GM13976 (cell line): ENCODE data around the gene CUEDC1.

Source experiments
- DNase-seq: peaks from one replicate; pipeline ENCODE4 v3.0.0; 2012; ENCODE audit warnings: low spot score
- in situ Hi-C: fragments of 300-500 bp; cut with MboI; formaldehyde crosslinking; loops from one replicate; pipeline ENCODE4 v1.12.0; 2022; ENCODE audit warnings: low sequenced_read_pairs, mixed read lengths, inconsistent platforms; ENCODE audit not compliant: unreplicated experiment
- TF ChIP-seq, protein P1 (sequence below): IDR thresholded peaks from 2 replicates; pipeline ENCODE4 v1.5.1; 2012; ENCODE audit warnings: borderline replicate concordance, mild to moderate bottlenecking; ENCODE audit not compliant: insufficient read depth; ENCODE audit errors: extremely low read depth, missing control alignments, control extremely low read depth

The CUEDC1 gene

GRCh38 chr17:57999010-57999495, 43.8 kb upstream of the CUEDC1 start:
- TF ChIP-seq, protein P1, sequence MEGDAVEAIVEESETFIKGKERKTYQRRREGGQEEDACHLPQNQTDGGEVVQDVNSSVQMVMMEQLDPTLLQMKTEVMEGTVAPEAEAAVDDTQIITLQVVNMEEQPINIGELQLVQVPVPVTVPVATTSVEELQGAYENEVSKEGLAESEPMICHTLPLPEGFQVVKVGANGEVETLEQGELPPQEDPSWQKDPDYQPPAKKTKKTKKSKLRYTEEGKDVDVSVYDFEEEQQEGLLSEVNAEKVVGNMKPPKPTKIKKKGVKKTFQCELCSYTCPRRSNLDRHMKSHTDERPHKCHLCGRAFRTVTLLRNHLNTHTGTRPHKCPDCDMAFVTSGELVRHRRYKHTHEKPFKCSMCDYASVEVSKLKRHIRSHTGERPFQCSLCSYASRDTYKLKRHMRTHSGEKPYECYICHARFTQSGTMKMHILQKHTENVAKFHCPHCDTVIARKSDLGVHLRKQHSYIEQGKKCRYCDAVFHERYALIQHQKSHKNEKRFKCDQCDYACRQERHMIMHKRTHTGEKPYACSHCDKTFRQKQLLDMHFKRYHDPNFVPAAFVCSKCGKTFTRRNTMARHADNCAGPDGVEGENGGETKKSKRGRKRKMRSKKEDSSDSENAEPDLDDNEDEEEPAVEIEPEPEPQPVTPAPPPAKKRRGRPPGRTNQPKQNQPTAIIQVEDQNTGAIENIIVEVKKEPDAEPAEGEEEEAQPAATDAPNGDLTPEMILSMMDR: no peak
- in situ Hi-C loops: loop anchor here (5.0 to 10.0 kb wide), 2 partner anchors 116 to 142 kb away; no protein-coding TSS in a partner anchor
- DNase-seq: no peak

DNA sequence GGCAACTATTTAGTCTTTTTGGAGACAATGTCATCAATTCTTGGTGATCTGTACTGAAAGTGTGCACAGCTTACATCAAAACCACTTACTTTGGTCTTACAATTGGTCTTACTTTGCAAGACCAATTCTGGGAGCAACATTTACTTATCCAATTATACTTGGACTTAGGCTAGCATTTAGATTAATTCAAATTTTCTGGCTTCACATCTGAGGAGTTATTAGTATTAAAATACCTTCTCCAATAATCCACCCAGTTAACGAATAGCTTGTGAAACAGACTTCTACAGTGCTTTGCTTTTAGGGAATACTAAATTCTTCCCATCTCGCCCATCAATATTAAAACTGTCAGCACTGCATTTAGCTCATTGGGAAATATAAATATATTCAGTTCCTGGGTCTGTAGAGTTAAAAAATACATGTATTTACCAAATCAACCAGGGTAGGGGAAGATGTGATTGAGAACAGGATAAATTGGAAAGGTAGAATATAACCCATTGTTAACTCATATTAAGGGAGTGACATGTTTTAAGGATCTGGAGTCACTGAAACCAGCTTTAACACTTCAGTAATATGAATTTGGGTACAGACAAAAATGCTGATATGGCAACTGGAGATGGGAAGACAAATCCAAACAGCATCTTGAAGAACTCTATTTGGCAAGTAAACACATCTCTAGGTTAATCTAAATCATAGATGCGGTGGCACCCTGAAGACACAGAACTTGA, 42.0 kb upstream of the CUEDC1 start:
- no peak for DNase-seq
- in situ Hi-C loops: loop anchor here (5.0 to 10.0 kb wide), 2 partner anchors 118 to 140 kb away; no protein-coding TSS in a partner anchor
- TF ChIP-seq, protein P1: no peak

DNA sequence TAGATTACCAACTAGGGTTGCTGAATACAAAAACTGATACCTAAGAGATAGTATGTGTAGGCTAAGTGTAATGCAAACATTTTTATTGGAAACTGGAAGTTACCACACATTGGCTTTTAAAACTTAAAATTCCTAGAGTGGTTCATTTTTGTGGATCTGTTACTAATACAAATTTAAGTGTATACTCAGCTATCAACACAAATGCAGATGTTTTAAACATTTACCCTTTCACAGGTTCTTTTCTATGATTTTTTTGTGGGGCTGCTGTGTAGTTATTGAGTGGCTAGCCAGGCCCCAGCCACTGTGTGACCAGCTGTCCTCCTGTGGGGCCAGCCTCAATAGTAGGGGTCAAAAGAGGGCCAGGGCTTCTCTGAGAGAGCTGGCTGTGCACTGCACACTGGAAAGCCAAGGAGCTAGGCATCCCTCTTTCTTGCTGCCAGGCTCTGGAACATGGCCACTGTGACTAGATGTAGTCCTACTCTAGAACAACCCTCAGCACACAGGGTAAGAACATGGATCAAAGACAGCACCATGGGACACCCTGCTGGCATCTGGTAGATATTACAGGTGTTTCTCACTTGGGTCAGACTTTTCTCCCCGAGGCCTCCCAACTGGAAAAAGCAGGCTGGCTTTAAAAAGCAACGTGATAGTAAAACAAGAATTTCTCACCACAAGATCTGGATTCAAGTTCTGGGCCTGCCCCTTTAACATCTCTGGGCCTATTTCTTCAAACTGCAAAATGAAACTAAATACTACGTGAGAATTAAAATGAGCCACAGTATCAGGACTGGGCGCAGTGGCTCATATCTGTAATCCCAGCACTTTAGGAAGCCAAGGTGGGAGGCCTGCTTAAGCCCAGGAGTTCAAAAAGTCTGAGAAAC, 40.1 kb upstream of the CUEDC1 start:
- in situ Hi-C loops: loop anchor here (5.0 to 10.0 kb wide), 2 partner anchors 119 to 138 kb away; no protein-coding TSS in a partner anchor
- TF ChIP-seq, protein P1: peak; percentile 45
- peak; percentile 60 for DNase-seq

DNA sequence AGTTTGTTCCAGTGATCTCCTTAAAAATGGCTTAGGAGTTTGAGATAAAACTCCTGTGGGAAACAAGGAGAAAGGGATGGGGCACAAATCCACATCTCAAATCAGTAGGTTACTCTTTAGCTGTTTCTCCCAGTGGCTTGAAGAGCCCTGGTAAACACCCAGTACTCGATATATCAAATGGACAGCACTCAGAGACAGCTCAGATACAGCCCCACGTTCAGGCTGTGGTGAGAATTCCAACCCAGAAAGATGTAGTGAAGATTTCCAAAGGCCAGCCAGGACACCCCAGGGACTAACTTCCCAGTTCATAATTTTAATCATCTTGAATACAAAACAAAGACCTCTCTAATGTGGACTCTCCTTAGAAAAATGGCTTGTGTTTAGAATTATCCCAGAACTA, 39.2 kb upstream of the CUEDC1 start:
- no peak for DNase-seq
- TF ChIP-seq, protein P1: no peak
- in situ Hi-C loops: loop anchor here (10.0 kb wide), 1 partner anchor 120 kb away; no protein-coding TSS in a partner anchor

- DNase-seq: peak; percentile 33
Observed at GRCh38 chr17:57993471-57994365, 38.5 kb upstream of the CUEDC1 start.

More at GRCh38 chr17:57993471-57994365, 38.5 kb upstream of the CUEDC1 start:
- TF ChIP-seq, protein P1: no peak
- in situ Hi-C loops: loop anchor here (10.0 kb wide), 1 partner anchor 121 kb away; no protein-coding TSS in a partner anchor
